ENCODE measurements around the gene GPR171. TPM values are rescaled to one million over a fixed set of nuclear protein-coding genes. Genes with fewer than 3 reads are reported as not detected.
A peak's percentile ranks its signal among the peaks of the same experiment; 100 is the strongest.

The GPR171 gene
- total RNA-seq, 3 donors from 2014 or later: 1.3 to 1.5 (median 1.4) TPM

DNA sequence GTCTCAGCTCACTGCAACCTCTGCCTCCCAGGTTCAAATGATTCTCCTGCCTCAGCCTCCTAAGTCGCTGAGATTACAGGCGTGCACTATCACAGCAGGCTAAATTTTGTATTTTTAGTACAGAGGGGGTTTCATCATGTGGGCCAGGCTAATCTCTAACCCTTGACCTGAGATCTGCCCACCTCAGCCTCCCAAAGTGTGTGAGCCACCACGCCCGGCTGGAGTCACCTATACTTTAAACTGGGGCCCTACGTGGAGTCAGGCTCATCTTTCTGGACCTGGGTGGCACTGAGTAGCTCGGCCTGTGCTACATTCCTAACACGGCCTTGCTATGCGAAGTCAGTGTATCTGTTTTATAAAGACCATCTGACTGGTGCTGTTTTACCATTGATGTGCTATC is 5.8 kb downstream of the GPR171 start:
- intact Hi-C loops (cut with DNase I, micrococcal nuclease): no loop called here

GRCh38 chr3:151196434-151196833 is 6.6 kb downstream of the GPR171 start:
- ATAC-seq (no peak), DNase-seq (no peak)
- H3K36me3 ChIP-seq (ENCODE audit: low read depth): no peaks in the 10 kb centered on the region
- H3K4me3 ChIP-seq: no peak overlapping the region
- no peak for TF ChIP-seq CTCF (IDR thresholded peaks at IDR 0.05)
- H3K4me1 ChIP-seq (ENCODE audit: low read depth): no peaks in the 10 kb centered on the region
- intact Hi-C loops (cut with DNase I, micrococcal nuclease): no loop called here
- H3K9me3 ChIP-seq: no peaks in the 10 kb centered on the region

More for the DNA sequence above, 5.8 kb downstream of the GPR171 start:
- DNase-seq: no peak
- Histone ChIP-seq H3K9me3 (no peaks in the 10 kb centered on the region), H3K4me3 (no peak overlapping the region), H3K4me1 (ENCODE audit: low read depth) (no peaks in the 10 kb centered on the region), H3K36me3 (ENCODE audit: low read depth) (no peaks in the 10 kb centered on the region)
- ATAC-seq: no peak
- TF ChIP-seq CTCF (IDR thresholded peaks at IDR 0.05): no peak

DNA sequence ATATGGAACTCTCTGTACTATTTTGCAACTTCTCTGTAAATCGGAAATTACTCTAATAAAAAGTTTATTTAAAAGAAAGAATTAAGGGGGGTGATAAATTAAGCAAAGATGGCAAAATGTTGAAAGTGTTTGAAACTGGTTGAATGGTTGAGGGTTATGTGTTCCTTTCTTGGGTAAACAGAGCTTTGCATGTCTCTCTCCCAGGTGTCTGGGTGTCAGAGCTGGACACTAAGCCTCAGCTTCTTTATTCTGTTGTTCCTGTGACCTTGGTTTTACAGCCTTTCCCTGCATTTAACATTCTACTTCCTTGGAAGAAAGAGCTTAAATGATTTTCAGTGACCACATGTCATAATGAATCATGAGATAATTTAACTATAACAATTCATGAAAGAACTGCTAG is 7.2 kb downstream of the GPR171 start:
- H3K4me1 ChIP-seq (ENCODE audit: low read depth): no peaks in the 10 kb centered on the region
- no peak for TF ChIP-seq CTCF (IDR thresholded peaks at IDR 0.05)
- DNase-seq (no peak), ATAC-seq (peak; percentile 25)
- intact Hi-C loops (cut with DNase I, micrococcal nuclease): no loop called here
- no peaks in the 10 kb centered on the region for H3K36me3 ChIP-seq (ENCODE audit: low read depth)
- no peak overlapping the region for H3K4me3 ChIP-seq
- no peaks in the 10 kb centered on the region for H3K9me3 ChIP-seq

DNA sequence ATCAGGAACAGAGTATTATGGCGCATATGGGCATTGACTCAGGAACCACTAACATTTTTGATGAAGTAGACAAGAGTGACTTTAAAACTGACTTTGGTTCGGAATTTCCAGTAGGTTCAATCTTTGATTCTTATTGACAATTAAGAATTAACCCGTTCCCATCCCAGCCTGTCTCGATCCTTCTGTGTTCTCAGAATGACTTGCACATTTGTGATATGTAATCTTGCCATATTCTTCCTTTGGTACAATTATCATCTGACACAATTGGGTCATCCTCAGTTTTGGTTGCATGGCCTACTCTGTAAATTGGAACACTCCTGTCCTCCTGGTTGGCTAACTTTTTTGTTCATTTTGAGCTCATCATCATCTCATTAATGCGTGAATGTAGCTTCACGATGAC is 10.5 kb downstream of the GPR171 start:
- TF ChIP-seq CTCF (IDR thresholded peaks at IDR 0.05): no peak
- no peak overlapping the region for H3K4me3 ChIP-seq
- no peaks in the 10 kb centered on the region for H3K9me3 ChIP-seq
- no peaks in the 10 kb centered on the region for H3K4me1 ChIP-seq (ENCODE audit: low read depth)
- intact Hi-C loops (cut with DNase I, micrococcal nuclease): no loop called here
- no peak for ATAC-seq
- no peak for DNase-seq
- no peaks in the 10 kb centered on the region for H3K36me3 ChIP-seq (ENCODE audit: low read depth)

DNA sequence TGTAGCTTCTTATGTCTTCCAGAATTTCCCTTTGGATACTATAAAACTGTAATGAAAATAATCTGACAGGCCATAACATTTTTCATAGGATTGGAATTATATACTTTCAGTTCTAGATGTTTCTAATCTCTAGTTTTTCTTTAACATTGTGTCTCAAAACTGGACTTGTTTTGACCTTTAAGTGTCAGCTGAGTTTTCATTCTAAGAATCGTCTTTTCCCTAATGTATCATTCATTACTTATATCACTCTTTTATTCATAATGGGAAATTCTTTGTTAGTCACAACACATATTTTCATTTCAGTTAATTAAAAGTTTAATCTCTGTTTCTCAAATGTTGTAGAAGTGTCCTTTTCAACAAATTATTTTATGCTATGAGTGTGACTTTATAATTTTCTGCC is 11.9 kb downstream of the GPR171 start:
- intact Hi-C loops (cut with DNase I, micrococcal nuclease): no loop called here
- Histone ChIP-seq H3K4me3 (no peak overlapping the region), H3K36me3 (ENCODE audit: low read depth) (no peaks in the 10 kb centered on the region), H3K4me1 (ENCODE audit: low read depth) (no peaks in the 10 kb centered on the region), H3K9me3 (no peaks in the 10 kb centered on the region)
- no peak for ATAC-seq
- TF ChIP-seq CTCF (IDR thresholded peaks at IDR 0.05): no peak
- DNase-seq: no peak

DNA sequence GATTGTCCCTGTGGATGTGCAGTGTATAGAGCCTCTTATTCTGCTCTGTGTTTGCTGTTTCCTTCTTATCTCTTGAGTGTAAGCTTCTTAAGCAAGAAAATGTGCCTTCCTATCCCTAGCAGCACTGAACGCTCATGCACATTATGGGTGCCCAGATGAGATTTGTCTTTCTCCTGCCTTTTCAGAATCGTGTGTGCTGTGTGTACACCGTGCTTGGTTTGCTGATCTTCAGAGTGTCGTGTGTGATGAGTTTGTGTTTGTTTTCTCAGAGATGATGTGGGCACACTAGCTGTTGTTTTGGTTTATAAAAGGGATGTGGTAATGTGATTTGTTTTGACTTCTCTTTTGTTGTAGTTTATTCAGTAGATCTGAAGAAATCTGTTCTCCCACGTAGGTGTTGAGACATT is 19.7 kb downstream of the GPR171 start:
- intact Hi-C loops (cut with DNase I, micrococcal nuclease): no loop called here
- Histone ChIP-seq H3K36me3 (ENCODE audit: low read depth) (no peaks in the 10 kb centered on the region), H3K4me1 (ENCODE audit: low read depth) (peaks cover 9% of the 10 kb centered on the region), H3K4me3 (no peak overlapping the region), H3K9me3 (no peaks in the 10 kb centered on the region)
- DNase-seq (no peak), ATAC-seq (peak; percentile 63)
- no peak for TF ChIP-seq CTCF (IDR thresholded peaks at IDR 0.05)

Measured in mucosa of descending colon (tissue), 3 donors.